Progenitor cell of endocrine pancreas (in vitro differentiated cells): ENCODE data around the gene RGR. TPM values are rescaled to one million over a fixed set of nuclear protein-coding genes. Genes with fewer than 3 reads are reported as not detected.

ENCODE experiments used
- DNase-seq: peaks from one replicate; pipeline ENCODE4 v3.0.0; 2021; ENCODE audit warnings: low spot score; ENCODE audit not compliant: unreplicated experiment
- H3K27ac Mint-ChIP-seq: 2 replicates; pipeline ENCODE4 v1.8.0; 2021; ENCODE audit warnings: mild to moderate bottlenecking, moderate library complexity, mixed read lengths
- H3K27me3 Mint-ChIP-seq: 2 replicates; pipeline ENCODE4 v1.8.0; 2021; ENCODE audit warnings: mixed read lengths
- H3K36me3 Mint-ChIP-seq: 2 replicates; pipeline ENCODE4 v1.8.0; 2022; ENCODE audit warnings: mixed read lengths; ENCODE audit not compliant: insufficient read depth
- H3K4me1 Mint-ChIP-seq: 2 replicates; pipeline ENCODE4 v1.8.0; 2021; ENCODE audit warnings: low read depth, mixed read lengths
- H3K4me3 Mint-ChIP-seq: 2 replicates; pipeline ENCODE4 v1.8.0; 2021; ENCODE audit warnings: low read depth, mild to moderate bottlenecking, moderate library complexity, mixed read lengths
- H3K9me3 Mint-ChIP-seq: 2 replicates; pipeline ENCODE4 v1.8.0; 2021; ENCODE audit warnings: low read depth, mixed read lengths
- CTCF ChIP-seq: fragments of 200-600 bp; sonication (generic); IDR thresholded peaks from one replicate; pipeline ENCODE4 v1.5.0; 2021; ENCODE audit warnings: antibody characterized with exemption, mild to moderate bottlenecking; ENCODE audit not compliant: unreplicated experiment
- total RNA-seq: library from RNA; stranded (reverse); gene quantifications from 2 replicates; pipeline ENCODE4 v1.2.1, GENCODE V29; 2021

RGR gene
- total RNA-seq, 1 donor from 2014 or later = not detected

- no peak overlapping the region for H3K4me3 Mint-ChIP-seq
- no peak for DNase-seq
- peaks cover 37% of the 10 kb centered on the region for H3K27me3 Mint-ChIP-seq
- H3K36me3 Mint-ChIP-seq = no peaks in the 10 kb centered on the region
- no peaks in the 10 kb centered on the region for H3K4me1 Mint-ChIP-seq
- H3K27ac Mint-ChIP-seq = no peak overlapping the region
- no peaks in the 10 kb centered on the region for H3K9me3 Mint-ChIP-seq
- TF ChIP-seq CTCF = no peak
Measured at GRCh38 chr10:84227810-84228209, 17.0 kb upstream of the RGR start.

GRCh38 chr10:84230359-84230758 is 14.5 kb upstream of the RGR start:
- Mint-ChIP-seq H3K4me1 (no peaks in the 10 kb centered on the region), H3K9me3 (no peaks in the 10 kb centered on the region), H3K4me3 (no peak overlapping the region), H3K27ac (no peak overlapping the region), H3K36me3 (no peaks in the 10 kb centered on the region), H3K27me3 (peaks cover 33% of the 10 kb centered on the region)
- DNase-seq = no peak
- TF ChIP-seq CTCF = no peak

- H3K4me3 Mint-ChIP-seq = no peak overlapping the region
- no peak for TF ChIP-seq CTCF
- no peaks in the 10 kb centered on the region for H3K4me1 Mint-ChIP-seq
- H3K36me3 Mint-ChIP-seq = no peaks in the 10 kb centered on the region
- peaks cover 29% of the 10 kb centered on the region for H3K27me3 Mint-ChIP-seq
- no peak for DNase-seq
- H3K9me3 Mint-ChIP-seq = no peaks in the 10 kb centered on the region
- no peak overlapping the region for H3K27ac Mint-ChIP-seq
Measured at GRCh38 chr10:84232376-84232775, 12.5 kb upstream of the RGR start.

GRCh38 chr10:84233940-84234339 is 10.9 kb upstream of the RGR start:
- Mint-ChIP-seq H3K27me3 (peaks cover 27% of the 10 kb centered on the region), H3K36me3 (no peaks in the 10 kb centered on the region), H3K27ac (no peak overlapping the region), H3K4me1 (no peaks in the 10 kb centered on the region), H3K9me3 (no peaks in the 10 kb centered on the region), H3K4me3 (no peak overlapping the region)
- no peak for DNase-seq
- TF ChIP-seq CTCF = no peak

- peaks cover 29% of the 10 kb centered on the region for H3K27me3 Mint-ChIP-seq
- H3K27ac Mint-ChIP-seq = no peak overlapping the region
- no peak for DNase-seq
- no peaks in the 10 kb centered on the region for H3K36me3 Mint-ChIP-seq
- H3K4me1 Mint-ChIP-seq = no peaks in the 10 kb centered on the region
- H3K4me3 Mint-ChIP-seq = no peak overlapping the region
- no peak for TF ChIP-seq CTCF
- H3K9me3 Mint-ChIP-seq = no peaks in the 10 kb centered on the region
Measured at GRCh38 chr10:84234479-84234878, 10.4 kb upstream of the RGR start.
